Measurements from ENCODE around the gene CAMK1D. TPM values are rescaled to one million over a fixed set of nuclear protein-coding genes. Genes with fewer than 3 reads are reported as not detected.

CAMK1D gene
- total RNA-seq, 1 experiment from 2014 or later, result 10.2 TPM

- no peaks in the 10 kb centered on the region for H3K36me3 Mint-ChIP-seq
- ChIA-PET POLR2A (no interaction called here), CTCF (no interaction called here)
- no peak overlapping the region for H3K27ac Mint-ChIP-seq
- DNase-seq (ENCODE audit: low spot score) (no peak), ATAC-seq (no peak)
- no peaks in the 10 kb centered on the region for H3K4me1 Mint-ChIP-seq
- TF ChIP-seq ZNF232 (CRISPR knock-in tag; IDR thresholded peaks at IDR 0.05) (no peak), ZBTB21 (CRISPR knock-in tag; IDR thresholded peaks at IDR 0.05; ENCODE audit: borderline replicate concordance) (no peak), EMX1 (CRISPR knock-in tag; IDR thresholded peaks at IDR 0.05) (no peak), ELF4 (CRISPR knock-in tag; IDR thresholded peaks at IDR 0.05; ENCODE audit: low read depth) (no peak), CDX4 (CRISPR knock-in tag; IDR thresholded peaks at IDR 0.05; ENCODE audit: borderline replicate concordance) (no peak), NR3C1 (CRISPR knock-in tag; conservative IDR thresholded peaks at IDR 0.05; ENCODE audit: low read depth) (no peak), MAX (CRISPR knock-in tag; IDR thresholded peaks at IDR 0.05) (no peak), ATF1 (CRISPR knock-in tag; IDR thresholded peaks at IDR 0.05) (no peak), ERG (CRISPR knock-in tag; IDR thresholded peaks at IDR 0.05) (no peak), FOXK1 (CRISPR knock-in tag; IDR thresholded peaks at IDR 0.05) (no peak)
- H3K27me3 Mint-ChIP-seq (ENCODE audit: low read depth), result no peaks in the 10 kb centered on the region
- H3K9me3 Mint-ChIP-seq, result peaks cover 13% of the 10 kb centered on the region; the same call in 1 of the 2 replicates
- H3K4me3 Mint-ChIP-seq, result no peak overlapping the region
Observed at GRCh38 chr10:12533151-12533550, 183.8 kb downstream of the CAMK1D start.

GRCh38 chr10:12533723-12534122 is 184.4 kb downstream of the CAMK1D start:
- Mint-ChIP-seq H3K4me1 (no peaks in the 10 kb centered on the region), H3K4me3 (no peak overlapping the region), H3K27me3 (ENCODE audit: low read depth) (no peaks in the 10 kb centered on the region), H3K36me3 (no peaks in the 10 kb centered on the region), H3K9me3 (peaks cover 13% of the 10 kb centered on the region; the same call in 1 of the 2 replicates), H3K27ac (no peak overlapping the region)
- ChIA-PET POLR2A (no interaction called here), CTCF (interaction anchor here (1.8 kb wide), 1 partner anchor 269 kb away, joined by 3 read pairs; no protein-coding TSS in a partner anchor)
- ATAC-seq (no peak), DNase-seq (ENCODE audit: low spot score) (no peak)
- no peak for TF ChIP-seq ARID4B (CRISPR knock-in tag; IDR thresholded peaks at IDR 0.05; ENCODE audit: borderline replicate concordance)
- TF ChIP-seq ETV6 (CRISPR knock-in tag; IDR thresholded peaks at IDR 0.05), result no peak
- TF ChIP-seq FOXP4 (CRISPR knock-in tag; IDR thresholded peaks at IDR 0.05), result no peak
- TF ChIP-seq AR (CRISPR knock-in tag; IDR thresholded peaks at IDR 0.05), result no peak
- TF ChIP-seq MLX (CRISPR knock-in tag; IDR thresholded peaks at IDR 0.05), result no peak
- no peak for TF ChIP-seq SOX15 (CRISPR knock-in tag; IDR thresholded peaks at IDR 0.05)
- no peak for TF ChIP-seq TCF7 (CRISPR knock-in tag; IDR thresholded peaks at IDR 0.05; ENCODE audit: low read depth)
- no peak for TF ChIP-seq SMAD4 (CRISPR knock-in tag; IDR thresholded peaks at IDR 0.05)
- TF ChIP-seq KAT7 (CRISPR knock-in tag; IDR thresholded peaks at IDR 0.05; ENCODE audit: borderline replicate concordance), result no peak
- TF ChIP-seq ZNF671 (CRISPR knock-in tag; IDR thresholded peaks at IDR 0.05), result no peak
- TF ChIP-seq IRF2 (CRISPR knock-in tag; IDR thresholded peaks at IDR 0.05; ENCODE audit: borderline replicate concordance, low read depth), result no peak
- TF ChIP-seq ZBTB43 (CRISPR knock-in tag; IDR thresholded peaks at IDR 0.05), result no peak

Measured in WTC11 (cell line).